Nephron (organoid): ENCODE results near the gene CHCHD6.

Experiments used
- H3K27ac Mint-ChIP-seq, 3 experiments: 2 replicates each; pipeline ENCODE4 v1.8.0; 2020; ENCODE audit warnings: mixed read lengths in 3 of 3, mild to moderate bottlenecking in 2 of 3, moderate library complexity in 1 of 3
- H3K27me3 Mint-ChIP-seq: 2 replicates; pipeline ENCODE4 v1.8.0; 2021; ENCODE audit warnings: low read depth, mild to moderate bottlenecking, moderate library complexity, mixed read lengths
- H3K36me3 Mint-ChIP-seq: 2 replicates; pipeline ENCODE4 v1.8.0; 2020; ENCODE audit warnings: low read depth, mixed read lengths
- H3K4me1 Mint-ChIP-seq: 2 replicates; pipeline ENCODE4 v1.8.0; 2020; ENCODE audit warnings: mixed read lengths
- H3K4me3 Mint-ChIP-seq, 3 experiments: 2 replicates each; pipeline ENCODE4 v1.8.0; 2020; ENCODE audit warnings: mild to moderate bottlenecking in 3 of 3, mixed read lengths in 3 of 3, moderate library complexity in 2 of 3
- H3K9me3 Mint-ChIP-seq: 2 replicates; pipeline ENCODE4 v1.8.0; 2020; ENCODE audit warnings: mixed read lengths
- CTCF ChIP-seq, 3 experiments: fragments of 200-600 bp; sonication (generic); IDR thresholded peaks; one replicate each; pipeline ENCODE4 v1.5.0; 2021; ENCODE audit warnings: antibody characterized with exemption in 3 of 3; ENCODE audit not compliant: unreplicated experiment in 3 of 3

The CHCHD6 gene

GRCh38 chr3:126703512-126704493 lies at the start of gene CHCHD6:
CHCHD6 (plus strand) TSS chr3:126704240; CDS start chr3:126704313, 73 bp downstream.
- H3K4me3 Mint-ChIP-seq: peak within 1 kb of the TSS; percentile 89 to 96 (median 95)
- peaks cover 4% of the 10 kb centered on the region for H3K9me3 Mint-ChIP-seq
- peak within 1 kb of the TSS in 1 of 3 experiments; percentile 9 for H3K27ac Mint-ChIP-seq
- H3K36me3 Mint-ChIP-seq: peaks cover 13% of the 10 kb centered on the region
- peaks cover 22% of the 10 kb centered on the region for H3K4me1 Mint-ChIP-seq
- TF ChIP-seq CTCF (IDR thresholded peaks at IDR 0.05; ENCODE audit: unreplicated experiment in 3 of 3): peak in 1 of 3 experiments; percentile 5
- peaks cover 13% of the 10 kb centered on the region for H3K27me3 Mint-ChIP-seq

GRCh38 chr3:126654571-126655383 lies 49.3 kb upstream of the CHCHD6 start, which contains the start of gene TXNRD3:
TXNRD3 (minus strand) TSS chr3:126655124.
- Mint-ChIP-seq H3K9me3 (peaks cover 4% of the 10 kb centered on the region), H3K27me3 (peaks cover 24% of the 10 kb centered on the region), H3K27ac (peak within 1 kb of the TSS; percentile 64 to 91 (median 80)), H3K4me1 (peaks cover 8% of the 10 kb centered on the region), H3K4me3 (peak within 1 kb of the TSS; percentile 91 to 96 (median 96)), H3K36me3 (peaks cover 4% of the 10 kb centered on the region)
- TF ChIP-seq CTCF (IDR thresholded peaks at IDR 0.05; ENCODE audit: unreplicated experiment in 3 of 3): peak in 1 of 3 experiments; percentile 23

GRCh38 chr3:126655887-126656286 lies 48.2 kb upstream of the CHCHD6 start:
- H3K4me3 Mint-ChIP-seq: peak overlapping the region; percentile 91 to 96 (median 96)
- no peak overlapping the region for H3K27ac Mint-ChIP-seq

GRCh38 chr3:126656371-126657134 lies 47.5 kb upstream of the CHCHD6 start:
- H3K27me3 Mint-ChIP-seq: peaks cover 41% of the 10 kb centered on the region
- H3K4me3 Mint-ChIP-seq: peak overlapping the region; percentile 3 to 72 (median 66)
- peaks cover 8% of the 10 kb centered on the region for H3K4me1 Mint-ChIP-seq
- no peak for TF ChIP-seq CTCF (IDR thresholded peaks at IDR 0.05; ENCODE audit: unreplicated experiment in 3 of 3)
- H3K27ac Mint-ChIP-seq: no peak overlapping the region
- H3K36me3 Mint-ChIP-seq: no peaks in the 10 kb centered on the region
- peaks cover 4% of the 10 kb centered on the region for H3K9me3 Mint-ChIP-seq

More at GRCh38 chr3:126655887-126656286, 48.2 kb upstream of the CHCHD6 start:
- Mint-ChIP-seq H3K9me3 (peaks cover 4% of the 10 kb centered on the region), H3K36me3 (peaks cover under 1% of the 10 kb centered on the region), H3K27me3 (peaks cover 35% of the 10 kb centered on the region), H3K4me1 (peaks cover 8% of the 10 kb centered on the region)
- no peak for TF ChIP-seq CTCF (IDR thresholded peaks at IDR 0.05; ENCODE audit: unreplicated experiment in 3 of 3)

- H3K4me3 Mint-ChIP-seq: peak overlapping the region in 1 of 3 experiments; percentile 70
- peaks cover 52% of the 10 kb centered on the region for H3K27me3 Mint-ChIP-seq
- no peaks in the 10 kb centered on the region for H3K36me3 Mint-ChIP-seq
- H3K27ac Mint-ChIP-seq: no peak overlapping the region
- TF ChIP-seq CTCF (IDR thresholded peaks at IDR 0.05; ENCODE audit: unreplicated experiment in 3 of 3): no peak
- H3K9me3 Mint-ChIP-seq: peaks cover 4% of the 10 kb centered on the region
- peaks cover 8% of the 10 kb centered on the region for H3K4me1 Mint-ChIP-seq
These were observed 46.1 kb upstream of the CHCHD6 start for GRCh38 chr3:126657901-126658300.
